Activated gamma-delta T cell treated with Interleukin-2 at 50 U/mL for 16 hours (primary cell): ENCODE results near the gene PRDM12.

Experiments used
- DNase-seq: peaks from one replicate; pipeline ENCODE4 v3.0.0-alpha.2; 2020

PRDM12 gene

DNA sequence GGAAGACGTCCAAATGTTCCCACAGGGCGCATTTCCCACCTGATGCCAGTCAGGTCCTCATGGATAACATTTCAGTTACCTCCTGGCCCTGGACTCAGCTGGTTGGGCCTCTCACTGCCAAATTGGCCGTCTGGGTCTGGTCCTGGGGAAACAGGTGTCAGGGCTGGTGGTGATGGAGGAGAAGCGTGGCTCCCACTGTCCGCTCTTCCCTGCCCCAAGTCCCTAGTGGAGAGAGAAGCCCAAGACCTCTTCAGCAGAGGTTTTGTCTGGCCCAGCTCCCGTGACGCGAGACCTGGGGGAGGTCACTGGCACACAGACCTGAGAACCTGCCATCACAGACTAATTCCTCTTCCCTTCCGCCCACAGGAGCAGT lies 27.8 kb upstream of the PRDM12 start:
- DNase-seq: no peak

DNA sequence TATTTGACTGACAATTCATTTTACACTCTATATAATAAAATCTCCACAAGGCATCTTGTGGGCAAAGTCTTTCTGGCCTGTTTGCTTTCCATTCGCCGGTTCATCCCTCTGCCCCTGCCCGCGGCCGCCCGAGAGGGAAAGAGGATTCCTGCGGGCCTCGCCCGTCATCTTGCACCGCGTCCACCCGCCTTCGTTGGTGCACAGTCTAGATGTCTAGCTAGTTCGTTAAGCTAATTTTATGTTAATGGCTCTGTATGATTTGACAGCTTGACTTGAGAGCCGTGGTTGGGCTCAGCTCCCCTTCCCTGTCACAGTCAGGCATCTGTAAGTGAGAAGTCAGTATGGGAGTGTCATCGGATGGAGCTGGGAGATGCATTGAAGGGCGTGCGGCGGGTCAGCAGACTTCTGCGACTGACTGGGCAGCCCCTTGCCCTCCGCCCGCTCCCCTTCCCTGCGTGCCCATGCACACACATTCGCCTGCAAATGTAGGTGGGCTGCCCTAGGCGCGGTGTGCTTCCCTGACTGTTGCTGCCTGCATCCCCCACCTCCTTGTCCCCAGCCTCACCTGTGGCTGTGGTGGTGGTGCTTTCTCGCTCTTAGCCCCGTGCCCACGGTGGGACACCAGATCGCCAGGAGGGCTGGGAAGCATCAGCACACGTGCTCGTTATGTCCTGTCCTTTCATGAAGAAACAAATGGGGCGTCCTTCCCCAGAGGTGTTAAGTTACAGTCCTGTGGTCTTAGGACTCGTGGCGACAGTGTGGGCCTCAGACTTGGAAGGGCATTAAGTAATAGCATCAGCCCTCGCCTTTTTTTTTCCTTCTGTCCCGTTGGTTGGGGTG lies 25.9 kb upstream of the PRDM12 start:
- no peak for DNase-seq

DNA sequence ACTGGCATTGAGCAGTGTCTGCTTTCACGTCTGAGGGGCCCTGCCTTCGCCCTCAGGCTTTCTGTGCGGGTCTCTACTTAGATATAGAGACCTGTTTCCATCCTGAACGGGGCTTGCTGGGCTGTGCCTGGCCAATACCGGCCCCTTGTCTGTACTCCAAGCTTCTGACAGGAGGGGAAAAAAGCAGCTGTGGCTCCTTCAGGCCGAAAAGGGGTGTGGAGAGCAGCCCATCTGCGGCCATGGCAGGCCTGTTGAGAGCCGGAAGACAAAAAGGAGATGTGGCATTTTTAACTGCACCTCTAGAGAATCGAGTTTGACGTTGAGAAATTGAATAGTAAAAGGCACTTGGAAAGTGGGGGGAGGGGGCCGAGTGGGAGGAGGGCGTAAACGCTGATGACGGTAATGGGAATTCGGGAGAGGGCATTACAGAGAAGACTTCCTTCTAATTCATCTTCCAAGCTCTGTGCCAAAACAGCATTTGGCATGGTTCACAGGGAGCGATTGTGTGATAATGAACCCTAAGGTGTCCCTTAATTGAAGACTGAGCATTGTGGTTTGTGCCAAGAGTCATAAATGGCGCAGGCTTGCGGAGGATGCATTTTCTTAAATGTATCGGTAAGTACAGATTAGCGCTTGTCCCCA lies 25.1 kb upstream of the PRDM12 start:
- no peak for DNase-seq

DNA sequence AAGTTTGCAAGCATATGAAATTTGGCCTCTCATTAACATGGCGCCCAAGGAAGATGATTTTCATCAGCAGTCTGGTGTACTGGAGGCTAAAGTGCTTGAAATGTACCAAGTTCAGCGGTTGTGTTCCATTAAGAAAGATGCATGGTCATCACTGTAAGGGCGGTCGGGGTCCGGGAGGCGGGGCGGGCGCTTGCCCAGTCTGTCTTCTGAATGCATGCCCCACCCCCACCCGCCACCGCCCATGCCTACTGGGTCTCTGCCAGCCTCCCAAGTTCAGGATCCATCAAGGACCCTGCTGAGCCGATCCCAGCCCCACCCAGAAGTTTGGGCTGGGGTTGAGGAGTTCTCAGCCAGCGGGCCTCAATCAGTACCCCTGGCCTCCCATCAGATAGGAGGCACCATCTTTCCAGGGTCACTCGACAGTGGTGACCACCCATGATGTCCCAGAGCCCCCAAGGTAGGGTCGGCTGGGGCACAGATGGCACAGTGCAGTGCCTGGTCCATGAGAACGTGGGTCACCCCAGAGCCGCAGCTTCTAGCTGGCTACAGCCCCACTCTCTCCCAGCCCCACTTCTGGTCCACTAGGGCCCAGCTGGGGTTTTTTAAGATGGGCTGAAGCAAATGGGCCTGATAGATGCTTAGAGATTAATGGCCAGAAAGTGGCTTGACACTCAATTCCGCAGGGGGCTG lies 24.4 kb upstream of the PRDM12 start:
- no peak for DNase-seq

DNA sequence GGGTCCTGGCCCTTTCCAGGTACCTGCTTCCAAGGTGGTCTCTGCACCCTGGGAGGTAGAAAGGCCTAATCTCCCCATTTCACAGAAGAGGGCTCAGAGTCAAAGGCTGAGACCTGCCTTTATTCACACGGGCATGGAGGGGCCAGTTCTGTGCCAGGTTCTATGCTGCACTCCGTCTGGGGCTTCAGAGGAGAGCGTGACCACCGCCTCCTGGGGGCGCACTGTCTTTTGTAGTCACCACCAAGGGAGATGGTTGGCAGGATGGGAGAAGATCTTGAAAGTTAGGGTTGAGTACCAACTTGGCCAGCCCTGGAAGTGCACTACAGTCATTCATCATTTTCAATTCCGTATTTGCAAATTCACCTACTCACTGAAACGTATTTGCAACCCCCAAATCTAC lies 23.7 kb upstream of the PRDM12 start:
- DNase-seq: no peak

DNA sequence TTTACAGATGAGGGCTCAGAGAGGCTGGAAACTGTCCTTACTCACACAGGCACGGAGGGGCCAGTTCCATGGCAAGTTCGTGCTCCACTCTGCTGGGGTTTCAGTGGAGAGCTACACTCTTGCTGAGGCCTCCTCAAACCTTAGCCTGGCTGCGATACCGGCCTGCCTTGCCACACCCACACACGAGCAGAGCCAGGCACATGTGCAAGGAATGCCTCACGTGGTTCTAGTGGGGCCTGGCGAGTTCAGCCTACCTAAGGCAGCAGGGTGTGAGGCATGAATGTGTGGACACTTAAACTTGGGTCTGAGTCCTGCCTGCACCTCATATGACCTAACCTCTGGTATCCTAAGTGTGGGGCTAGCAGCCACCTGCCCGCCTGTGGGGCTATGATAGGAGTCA lies 21.5 kb upstream of the PRDM12 start:
- no peak for DNase-seq

DNA sequence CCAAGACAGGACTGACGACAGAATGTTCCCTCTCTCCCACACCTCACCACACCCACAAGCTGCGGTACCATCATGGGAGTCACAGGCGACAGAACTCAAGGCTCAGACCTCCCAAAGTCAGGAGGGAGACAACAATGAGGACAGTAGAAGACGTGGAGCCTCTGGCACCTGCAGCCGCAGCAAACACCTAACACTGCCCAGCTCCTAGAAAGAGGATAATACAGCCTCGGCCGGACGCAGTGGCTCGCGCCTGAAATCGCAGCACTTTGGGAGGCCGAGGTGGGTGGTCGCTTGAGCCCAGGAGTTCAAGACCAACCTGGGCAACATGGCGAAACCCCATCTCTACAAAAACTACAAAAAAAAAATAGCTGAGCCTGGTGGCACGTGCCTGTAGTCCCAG lies 13.2 kb upstream of the PRDM12 start:
- DNase-seq: no peak

DNA sequence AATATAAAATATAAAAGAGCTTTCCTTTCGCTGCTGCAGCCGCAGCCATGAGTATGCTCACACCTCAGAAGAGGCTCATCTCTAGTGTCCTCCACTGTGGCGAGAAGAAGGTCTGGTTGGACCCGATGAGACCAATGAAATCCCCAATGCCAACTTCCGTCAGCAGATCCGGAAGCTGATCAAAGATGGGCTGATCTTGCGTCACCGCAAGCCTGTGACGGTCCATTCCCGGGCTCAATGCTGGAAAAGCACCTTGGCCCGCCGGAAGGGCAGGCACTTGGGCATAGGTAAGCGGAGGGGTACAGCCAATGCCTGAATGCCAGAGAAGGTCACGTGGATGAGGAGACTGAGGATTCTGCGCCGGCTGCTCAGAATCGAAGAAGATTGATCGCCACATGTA lies 12.6 kb upstream of the PRDM12 start:
- DNase-seq: no peak

DNA sequence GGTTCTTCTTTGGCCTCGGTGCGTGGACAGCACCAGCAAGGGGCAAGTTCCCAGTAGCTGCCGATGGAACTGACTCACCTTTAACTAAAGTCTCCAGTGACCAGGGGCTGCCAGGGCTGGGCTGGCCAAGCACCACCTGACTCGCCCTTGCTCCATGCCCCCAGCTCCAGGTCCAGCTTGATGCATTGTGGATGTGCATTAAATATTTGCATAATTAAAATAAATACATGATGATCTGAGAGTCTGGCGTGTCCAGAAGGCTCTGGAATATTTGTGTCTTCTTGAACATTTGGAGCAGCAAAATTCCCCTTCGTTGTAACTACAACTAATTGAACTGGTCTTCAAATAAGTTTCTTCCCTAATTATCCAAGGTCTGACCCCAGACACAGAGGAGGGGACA lies 9.5 kb upstream of the PRDM12 start:
- DNase-seq: no peak

DNA sequence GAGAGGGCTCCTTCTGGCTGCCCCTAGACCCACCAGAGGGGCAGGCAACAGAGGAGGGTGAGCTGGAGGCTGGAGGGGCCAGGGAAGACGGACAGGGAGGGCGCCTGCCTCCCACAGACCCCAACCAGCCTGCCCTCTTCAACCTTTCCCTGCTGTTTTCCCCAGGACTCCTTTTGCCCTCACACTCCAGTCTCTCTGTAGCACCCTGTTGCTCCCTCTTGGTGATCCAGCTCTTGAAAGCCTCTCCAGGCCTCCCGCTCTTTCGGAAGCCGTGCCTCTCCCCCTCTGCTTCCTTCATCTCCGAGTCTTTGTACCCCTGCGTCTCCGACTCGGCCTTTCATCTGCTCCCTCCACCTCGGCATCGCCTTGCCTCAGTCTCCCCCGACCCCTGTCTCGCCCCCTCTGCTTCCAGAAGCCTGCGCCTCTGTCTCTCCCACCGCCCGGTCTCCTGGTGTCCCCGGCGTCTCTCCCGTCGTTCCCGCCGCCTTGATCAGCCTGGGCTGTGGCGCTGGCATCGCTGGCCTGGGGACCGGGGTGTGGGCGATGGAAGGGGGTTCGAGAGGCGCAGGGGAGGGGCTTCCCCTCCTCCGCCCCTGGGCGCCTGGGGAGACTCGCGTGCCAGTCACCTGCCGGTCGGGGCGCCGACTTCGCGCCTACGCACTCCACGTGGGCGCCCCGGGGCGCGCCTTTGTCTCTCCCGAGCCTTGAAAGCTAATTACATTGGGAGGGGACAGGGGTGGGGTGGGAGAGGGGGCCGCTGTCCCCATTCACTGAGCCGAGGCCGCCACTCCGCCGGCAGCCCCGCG lies 5.3 kb upstream of the PRDM12 start:
- DNase-seq: no peak

DNA sequence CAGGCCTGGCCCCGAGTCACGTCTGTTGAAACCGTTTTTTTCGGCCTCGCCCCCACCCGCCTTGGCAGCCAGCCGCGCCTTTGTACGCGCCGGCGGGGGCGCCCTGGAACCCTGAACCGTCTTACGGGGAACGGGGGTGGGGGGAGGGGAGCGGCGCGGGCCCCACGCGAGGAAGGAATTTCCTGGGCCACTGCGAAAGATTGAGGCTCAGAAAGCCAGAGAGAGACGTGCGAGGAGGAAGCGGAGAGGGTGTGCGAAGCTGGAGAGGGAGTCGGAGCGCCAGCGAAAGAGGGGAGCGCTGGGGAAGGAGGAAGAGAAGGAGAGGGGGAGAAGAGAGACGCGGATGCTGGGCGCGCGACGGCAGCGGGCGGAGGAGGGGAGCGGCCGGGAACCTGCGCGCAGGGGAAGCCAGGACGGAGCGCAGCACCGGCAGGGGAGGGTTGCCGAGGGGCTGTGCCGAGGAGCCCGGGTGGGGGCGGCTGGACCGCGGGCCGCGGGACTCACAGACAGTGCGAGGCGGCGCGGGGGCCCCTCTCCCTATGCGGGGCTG lies 4.6 kb upstream of the PRDM12 start:
- no peak for DNase-seq

DNA sequence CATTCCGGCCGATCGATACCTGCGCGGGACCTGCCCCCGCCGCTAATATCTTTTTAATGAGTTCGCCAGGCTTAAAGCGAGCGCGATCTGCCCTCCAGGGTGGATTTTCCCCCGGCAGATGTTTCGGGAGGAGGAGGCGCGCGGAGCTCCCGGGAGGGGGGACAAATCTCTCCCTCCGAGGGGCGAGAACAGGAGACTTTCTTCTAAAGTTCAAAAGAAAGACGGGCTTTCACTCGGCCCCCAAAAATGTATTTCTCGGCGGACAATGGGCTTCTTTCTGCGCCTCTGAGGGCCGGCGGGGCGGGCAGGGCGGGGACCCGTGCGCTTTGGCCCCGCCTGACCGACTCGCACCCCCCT lies 4.1 kb upstream of the PRDM12 start:
- no peak for DNase-seq

DNA sequence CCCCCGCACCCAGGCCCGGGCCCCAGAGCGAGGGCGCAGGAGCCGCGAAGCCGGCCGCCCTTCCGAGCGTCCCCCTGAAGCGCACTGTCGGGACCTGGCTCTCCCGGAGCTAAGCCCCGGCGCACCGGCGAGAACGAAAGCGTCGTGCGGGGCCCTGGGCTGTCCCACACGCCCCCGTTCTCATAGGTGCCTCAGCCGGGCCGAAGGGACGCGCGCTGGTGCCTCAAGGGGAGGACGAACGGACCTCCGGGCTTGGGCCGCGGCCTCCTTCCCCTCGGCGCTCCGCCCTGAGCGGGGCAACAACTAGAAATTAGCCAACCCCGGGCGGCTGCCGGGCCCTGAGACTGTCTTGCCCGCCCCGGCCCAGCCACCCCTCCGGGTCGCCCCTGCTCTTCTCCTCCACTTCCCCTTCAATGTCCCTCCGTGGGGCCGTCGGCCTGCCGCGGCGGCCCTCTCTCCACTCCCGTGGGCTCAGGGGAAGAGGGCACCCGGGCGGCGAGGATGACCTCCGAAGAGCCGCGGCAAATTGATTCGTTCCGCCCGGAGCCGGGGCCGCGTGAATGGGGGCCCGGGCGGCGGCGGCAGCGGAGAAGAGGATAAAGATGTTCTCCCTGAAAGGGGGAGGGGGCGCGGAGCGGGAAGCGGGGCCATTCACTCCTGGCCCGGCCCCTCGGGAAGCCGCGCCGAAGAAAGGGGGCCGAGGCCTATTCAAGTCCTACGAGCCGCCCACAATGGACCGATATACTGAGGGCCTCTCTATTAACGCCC lies 3.5 kb upstream of the PRDM12 start:
- DNase-seq: no peak

DNA sequence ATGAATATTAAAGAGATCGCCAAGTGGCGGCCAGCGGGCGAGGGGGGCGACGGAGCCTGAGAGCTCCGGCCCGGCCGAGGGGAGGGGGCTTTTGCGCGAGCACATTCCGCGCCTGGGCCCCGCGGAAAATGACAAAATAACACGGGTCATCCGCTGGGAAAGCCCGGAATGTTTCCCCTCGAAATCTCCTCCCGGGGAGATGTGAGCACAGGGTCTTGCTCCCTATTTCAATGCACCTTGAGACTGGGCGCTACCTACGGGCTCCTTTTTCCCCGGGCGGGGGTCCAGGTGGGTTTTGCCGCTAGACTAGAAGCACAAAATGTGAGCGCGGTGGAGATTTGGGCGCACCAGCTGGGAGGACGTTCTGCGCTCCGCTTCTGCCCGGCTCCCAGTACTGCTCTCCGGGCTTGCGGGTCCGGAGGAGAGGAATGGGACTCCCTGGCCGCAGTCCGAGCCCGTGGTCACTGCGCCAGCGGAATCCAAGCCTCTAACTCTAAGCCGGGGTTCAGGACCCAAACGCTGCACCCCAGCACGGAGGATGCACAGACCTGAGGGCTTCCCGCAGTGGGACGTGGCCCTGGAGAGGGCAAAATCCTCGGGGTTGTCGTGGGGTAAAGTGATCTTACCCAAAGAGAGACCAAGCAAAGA lies 2.8 kb upstream of the PRDM12 start:
- no peak for DNase-seq

DNA sequence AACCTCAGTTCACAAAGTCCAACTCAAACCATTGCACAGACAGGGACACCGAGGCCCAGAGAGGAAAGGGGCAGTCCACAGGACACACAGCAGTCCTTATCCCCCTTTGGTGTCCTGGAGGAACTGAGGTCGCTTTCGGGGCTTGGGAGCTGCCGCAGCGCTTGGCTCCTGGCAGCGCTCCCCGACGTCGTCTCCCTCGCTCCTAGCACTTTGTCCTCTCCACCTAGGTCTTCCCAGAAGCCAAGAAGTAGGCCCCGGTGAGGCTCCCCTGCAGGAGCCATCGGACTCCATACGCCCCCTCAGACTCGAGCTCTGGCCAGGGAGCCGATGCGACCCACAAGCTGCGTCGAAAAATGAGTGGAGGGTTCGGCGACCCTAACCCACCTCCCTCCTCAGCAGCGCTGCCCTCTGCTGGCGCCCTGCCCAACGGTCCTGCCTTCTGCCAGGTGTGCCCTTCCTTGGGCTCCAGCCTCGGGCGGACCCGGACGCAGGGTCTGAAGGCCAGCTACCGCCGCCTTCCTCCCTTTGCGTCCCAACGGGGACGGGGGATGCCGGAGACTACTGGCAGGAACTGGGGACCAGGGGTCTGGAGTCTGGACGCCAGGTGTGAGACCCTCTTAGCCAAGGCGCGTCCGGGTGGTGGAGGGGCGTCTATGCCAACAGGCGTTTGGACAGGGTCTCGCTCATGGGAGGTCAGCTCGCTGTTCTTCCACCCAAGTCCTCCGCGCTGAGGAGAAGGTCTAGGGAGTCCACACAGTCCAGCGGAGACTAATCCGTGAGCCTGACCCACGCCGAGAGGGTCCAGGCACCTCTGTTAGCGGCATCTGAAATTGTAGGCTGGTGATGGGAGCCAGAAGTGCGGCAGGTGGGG lies 2.1 kb upstream of the PRDM12 start:
- no peak for DNase-seq

DNA sequence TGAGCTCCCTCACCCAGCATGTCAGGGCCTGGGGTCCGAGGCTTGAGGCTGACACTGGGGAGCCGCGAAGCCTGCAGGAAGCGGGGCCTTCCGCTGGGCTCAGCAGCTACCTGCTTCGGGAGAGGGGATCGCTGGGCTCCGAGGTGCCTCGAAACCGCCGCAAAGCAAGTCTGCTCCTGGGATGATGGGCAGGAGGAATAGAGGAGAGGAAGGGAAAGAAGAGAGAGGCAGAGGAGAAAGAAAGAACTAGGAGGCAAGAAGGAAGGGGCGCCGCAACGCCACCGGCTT lies 1.5 kb upstream of the PRDM12 start:
- DNase-seq: no peak

DNA sequence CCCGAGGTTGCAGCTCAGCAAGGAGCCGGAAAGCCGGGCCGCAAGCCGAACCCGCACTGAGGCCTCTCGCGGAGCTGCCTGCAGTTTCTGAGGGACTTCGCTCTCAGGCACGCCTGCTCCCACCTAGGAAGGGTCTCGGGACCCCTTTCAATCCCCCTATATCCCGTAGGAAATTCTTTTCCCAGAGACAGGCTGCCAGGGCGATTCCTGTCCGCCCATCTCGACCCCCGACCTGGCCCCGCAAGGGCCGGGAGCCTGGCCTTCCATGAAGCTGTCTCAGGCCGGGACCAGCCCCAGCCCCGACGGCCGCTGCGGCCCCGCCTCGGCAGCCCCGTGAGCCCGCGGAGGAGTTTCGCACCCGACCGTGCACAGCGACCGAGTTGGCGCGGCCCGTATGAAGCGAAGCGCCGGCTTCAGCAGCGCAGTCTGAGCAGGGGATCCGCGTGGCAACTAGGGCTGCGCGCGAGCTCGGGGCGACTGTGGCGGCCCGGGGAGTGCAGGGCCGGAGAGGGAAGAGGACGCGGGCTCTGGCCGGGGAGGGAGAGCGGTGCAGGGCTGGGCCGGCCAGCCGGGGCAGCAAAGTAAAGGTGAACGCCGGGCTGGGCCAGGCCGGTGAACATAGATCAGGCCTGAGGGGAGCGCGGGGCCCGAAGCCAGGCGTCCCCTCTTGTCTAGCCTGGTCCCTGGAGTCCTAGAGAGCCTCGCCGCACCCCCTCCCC lies 977 bp upstream of the PRDM12 start:
- DNase-seq: no peak

DNA sequence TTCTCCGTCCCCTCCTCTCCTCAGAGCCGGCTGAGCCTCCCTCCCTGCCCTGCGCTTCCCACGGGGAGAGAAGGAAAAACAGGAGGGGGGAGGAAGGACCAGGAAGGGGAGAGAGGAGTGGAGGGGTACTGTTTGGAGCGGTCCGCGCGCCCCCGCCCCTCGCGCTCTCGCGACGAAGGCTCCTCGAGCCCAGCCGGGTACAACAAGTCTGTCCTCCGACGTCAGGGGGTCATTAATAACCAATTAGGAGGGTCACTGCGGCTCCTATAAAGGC lies 480 bp upstream of the PRDM12 start:
- no peak for DNase-seq

DNA sequence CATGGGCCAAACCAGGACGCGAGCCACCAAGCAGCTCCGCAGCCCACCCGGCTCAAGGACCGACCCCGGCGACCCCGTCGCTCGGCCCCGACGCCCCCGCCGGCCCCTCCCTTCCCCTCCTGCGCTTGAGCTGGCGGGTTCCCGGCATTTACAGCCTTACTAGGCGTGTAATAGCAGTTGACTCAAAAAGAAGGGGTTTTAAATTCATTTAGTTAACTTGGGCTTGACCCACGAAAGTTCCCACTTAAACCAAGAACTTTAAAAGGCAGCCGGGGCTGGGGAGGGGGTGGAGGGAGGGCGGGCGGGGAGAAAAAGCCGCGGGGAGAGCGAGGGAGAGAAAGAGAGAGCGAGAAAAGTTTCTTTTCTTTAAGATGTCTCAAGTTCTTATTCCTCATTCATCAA lies 636 bp downstream of the PRDM12 start:
- no peak for DNase-seq
